Small intestine (tissue), 16 donors: ENCODE results near the gene MZB1. TPM values are rescaled to one million over a fixed set of nuclear protein-coding genes. Genes with fewer than 3 reads are reported as not detected.

ENCODE experiments used
- DNase-seq, 2 donors: peaks; one replicate each; pipeline versions ENCODE4 v3.0.0 to v3.0.0-alpha.2; 2013
- FAIRE-seq: peaks from 2 replicates; lab custom pipeline; 2012; peaks lifted over from hg19 to GRCh38; lab: Jason Lieb, UNC
- H3K27ac ChIP-seq, 3 donors: one replicate each; pipeline ENCODE4 v1.5.1; 2013; ENCODE audit warnings: low read length in 2 of 3, mild to moderate bottlenecking in 2 of 3, control low read depth in 1 of 3, inconsistent platforms in 1 of 3, low read depth in 1 of 3, moderate library complexity in 1 of 3
- H3K27me3 ChIP-seq, 3 donors: one replicate each; pipeline ENCODE4 v1.6.1; 2013; ENCODE audit warnings: low read length in 3 of 3, inconsistent platforms in 1 of 3; ENCODE audit not compliant: control insufficient read depth in 3 of 3, insufficient read depth in 3 of 3
- H3K36me3 ChIP-seq, 3 donors: one replicate each; pipeline ENCODE4 v1.6.1; 2013; ENCODE audit warnings: low read length in 3 of 3, inconsistent platforms in 1 of 3, low read depth in 1 of 3, mild to moderate bottlenecking in 1 of 3, moderate library complexity in 1 of 3; ENCODE audit not compliant: control insufficient read depth in 3 of 3, insufficient read depth in 2 of 3
- H3K4me1 ChIP-seq, 3 donors: one replicate each; pipeline ENCODE4 v1.6.1; 2013; ENCODE audit warnings: low read length in 2 of 3, inconsistent platforms in 1 of 3, low read depth in 1 of 3, mild to moderate bottlenecking in 1 of 3, moderate library complexity in 1 of 3; ENCODE audit not compliant: control insufficient read depth in 3 of 3, insufficient read depth in 2 of 3
- H3K4me3 ChIP-seq, 3 donors: one replicate each; pipeline ENCODE4 v1.5.1; 2013; ENCODE audit warnings: low read length in 3 of 3, control low read depth in 1 of 3, inconsistent platforms in 1 of 3, low read depth in 1 of 3, mild to moderate bottlenecking in 1 of 3, moderate library complexity in 1 of 3
- H3K9me3 ChIP-seq, 2 donors: one replicate each; pipeline ENCODE4 v1.6.1; 2013; ENCODE audit warnings: low read depth in 1 of 2, low read length in 1 of 2; ENCODE audit not compliant: control insufficient read depth in 2 of 2, insufficient read depth in 1 of 2
- WGBS, 3 donors: extraction: QIAGEN DNeasy Blood & Tissue Kit; methylation state at CpG; one replicate each; pipeline ENCODE4 v1.1.7; 2013; 5-methylcytosine and 5-hydroxymethylcytosine counted together
- long read RNA-seq, 10 donors: transcript quantifications; one replicate each; lab custom pipeline, GENCODE V29; 2026
- polyA plus RNA-seq, 4 donors: library from polyadenylated mRNA; stranded (reverse) in 3 of 4; unstranded in 1 of 4; fragments of 200-250 nt in 3 of 4; fragments of 120-200 nt in 1 of 4; gene quantifications; one replicate each; pipeline versions ENCODE4 v1.2.1 to v1.2.3, GENCODE V29; 2013
- donor health status: healthy with polysubstance abuse.
- donor health status: control.
- donor health status: control.
- donor health status: Bipolar disorder and iron deficiency.
- donor health status: healthy.

MZB1 gene
- polyA plus RNA-seq = 10 to 100 TPM in 2 of 4 donors, 1 to 10 TPM in 2; 1.7 to 58.9 (median 8.3) TPM
- long read RNA-seq, donor 1, partial matches to known transcripts = 0 of 3 reads
- long read RNA-seq, donor 1, other reads (novel, unspliced or antisense) = 0 of 3 reads
- long read RNA-seq, donor 2, partial matches to known transcripts = 0 of 1 reads
- long read RNA-seq, donor 2, other reads (novel, unspliced or antisense) = 0 of 1 reads
- long read RNA-seq, donor 3, partial matches to known transcripts = 0 of 1 reads
- long read RNA-seq, donor 3, other reads (novel, unspliced or antisense) = 0 of 1 reads
- long read RNA-seq, donor 4 = 0 reads
- long read RNA-seq, donor 5, partial matches to known transcripts = 0 of 1 reads
- long read RNA-seq, donor 5, other reads (novel, unspliced or antisense) = 0 of 1 reads
- long read RNA-seq, donor 6 = 0 reads
- long read RNA-seq, donor 7 = 0 reads
- long read RNA-seq, donor 8, partial matches to known transcripts = 0 of 1 reads
- long read RNA-seq, donor 8, other reads (novel, unspliced or antisense) = 0 of 1 reads
- long read RNA-seq, donor 9 = 0 reads
- long read RNA-seq, donor 10, partial matches to known transcripts = 0 of 1 reads
- long read RNA-seq, donor 10, other reads (novel, unspliced or antisense) = 0 of 1 reads

DNA sequence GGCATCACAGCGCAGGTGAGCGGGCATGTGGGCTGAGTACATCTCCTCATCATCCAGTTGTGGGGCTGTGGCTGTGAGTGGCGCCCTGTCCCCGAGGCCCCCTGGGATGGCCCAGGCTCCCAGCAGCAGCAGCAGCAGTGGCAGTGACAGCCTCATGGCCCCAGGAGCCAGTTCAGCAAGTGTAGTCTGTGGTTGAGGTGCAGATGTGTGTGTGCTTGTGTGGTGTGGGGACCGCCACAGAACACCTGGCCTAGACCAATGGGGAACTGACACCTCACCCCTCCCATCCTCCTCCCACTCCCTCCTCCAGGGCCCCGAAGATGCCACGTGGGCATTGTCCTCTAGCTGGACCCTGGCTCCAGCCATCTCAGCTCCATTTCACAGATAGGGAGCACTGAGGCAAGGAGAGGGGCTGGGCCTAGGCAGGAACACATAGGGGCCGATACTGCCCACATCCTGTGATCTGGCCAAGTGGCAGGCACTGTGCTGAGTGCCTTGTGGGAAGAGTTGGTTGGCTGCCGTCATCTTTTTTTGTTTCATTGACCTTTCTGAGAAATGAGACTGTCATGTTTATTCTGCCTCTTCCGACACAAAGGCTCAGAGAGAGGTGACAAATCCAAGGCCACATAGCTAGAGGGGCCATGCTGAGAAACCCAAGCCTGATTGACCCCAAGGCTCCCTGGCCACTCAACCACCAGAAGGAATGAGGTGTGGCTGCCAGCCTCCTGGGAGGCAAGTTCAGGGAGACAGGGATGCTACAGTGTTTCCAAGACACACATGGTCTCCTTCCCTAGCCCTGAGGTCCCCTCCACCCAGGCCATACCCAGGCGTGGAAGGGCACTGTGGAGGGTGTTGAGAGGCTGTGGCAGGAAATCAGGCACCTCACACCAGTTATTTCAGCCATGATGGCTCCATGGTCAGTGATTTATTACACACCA, at the start of gene MZB1:
Gene MZB1, minus strand, starts transcription at position 213 of the 938 bp plus-strand sequence. Its CDS starts 57 bp downstream, at position 156.
- Histone ChIP-seq H3K4me1 (peaks cover 3 to 48% (median 5%) of the 10 kb centered on the region in 3 donors), H3K36me3 (no peaks in the 10 kb centered on the region), H3K4me3 (peak within 1 kb of the TSS in 1 of 3 donors; percentile 0), H3K27me3 (peaks cover 0 to 31% (median 0%) of the 10 kb centered on the region in 3 donors), H3K9me3 (no peaks in the 10 kb centered on the region), H3K27ac (peak within 1 kb of the TSS in 2 of 3 donors; percentile 76 to 85)
- FAIRE-seq (no peak), DNase-seq (peak in 1 of 2 donors; percentile 54)
- WGBS, 3 donors = 64 to 80% (median 70%) methylated on average over 11 of the region's 11 CpGs

- Histone ChIP-seq H3K27me3 (peaks cover 0 to 8% (median 0%) of the 10 kb centered on the region in 3 donors), H3K4me1 (peaks cover 0 to 18% (median 3%) of the 10 kb centered on the region in 3 donors), H3K4me3 (peak within 1 kb of the TSS; percentile 75 to 90 (median 79)), H3K9me3 (no peaks in the 10 kb centered on the region), H3K27ac (peak within 1 kb of the TSS; percentile 95 to 99 (median 98)), H3K36me3 (peaks cover 0 to 2% (median 0%) of the 10 kb centered on the region in 3 donors)
- 3 to 6% (median 3%) methylated on average over 39 to 49 of the region's 49 CpGs for WGBS, 3 donors
- FAIRE-seq (no peak), DNase-seq (peak; percentile 91 to 94)
Measured at GRCh38 chr5:139439013-139439903, 49.5 kb upstream of the MZB1 start, which contains the start of gene DNAJC18. Gene DNAJC18 (minus strand): TSS chr5:139439525. CDS start chr5:139439445, 80 bp downstream.

- peaks cover 0 to 18% (median 3%) of the 10 kb centered on the region in 3 donors for H3K4me1 ChIP-seq
- WGBS, 3 donors = 15 to 30% (median 28%) methylated on average over 8 of the region's 8 CpGs
- FAIRE-seq = no peak
- H3K4me3 ChIP-seq = peak overlapping the region in 2 of 3 donors; percentile 75 to 90
- H3K36me3 ChIP-seq = peaks cover 0 to 3% (median 0%) of the 10 kb centered on the region in 3 donors
- H3K9me3 ChIP-seq = no peaks in the 10 kb centered on the region
- no peak for DNase-seq
- H3K27me3 ChIP-seq = peaks cover 0 to 8% (median 0%) of the 10 kb centered on the region in 3 donors
- peak overlapping the region in 2 of 3 donors; percentile 12 to 95 for H3K27ac ChIP-seq
Measured at GRCh38 chr5:139438707-139439012, 48.9 kb upstream of the MZB1 start.

- DNase-seq (no peak), FAIRE-seq (no peak)
- WGBS, 3 donors = 94 to 97% (median 94%) methylated on average over 3 of the region's 3 CpGs
- Histone ChIP-seq H3K9me3 (no peaks in the 10 kb centered on the region), H3K36me3 (peaks cover 0 to 3% (median 0%) of the 10 kb centered on the region in 3 donors), H3K27me3 (no peaks in the 10 kb centered on the region), H3K4me3 (no peak overlapping the region), H3K27ac (no peak overlapping the region), H3K4me1 (peaks cover 0 to 18% (median 3%) of the 10 kb centered on the region in 3 donors)
Measured at GRCh38 chr5:139435676-139436075, 46.0 kb upstream of the MZB1 start.

- FAIRE-seq (no peak), DNase-seq (no peak)
- Histone ChIP-seq H3K4me3 (no peak overlapping the region), H3K4me1 (no peaks in the 10 kb centered on the region), H3K27ac (no peak overlapping the region), H3K27me3 (no peaks in the 10 kb centered on the region), H3K36me3 (peaks cover 0 to 5% (median 1%) of the 10 kb centered on the region in 3 donors), H3K9me3 (no peaks in the 10 kb centered on the region)
- WGBS, 3 donors = 76 to 91% (median 80%) methylated on average over 1 of the region's 1 CpG
Measured at GRCh38 chr5:139431706-139432105, 42.0 kb upstream of the MZB1 start.

GRCh38 chr5:139430015-139430414, 40.3 kb upstream of the MZB1 start:
- Histone ChIP-seq H3K4me1 (no peaks in the 10 kb centered on the region), H3K27ac (no peak overlapping the region), H3K27me3 (no peaks in the 10 kb centered on the region), H3K4me3 (no peak overlapping the region), H3K36me3 (peaks cover 0 to 13% (median 3%) of the 10 kb centered on the region in 3 donors), H3K9me3 (no peaks in the 10 kb centered on the region)
- WGBS, 3 donors = 55 to 64% (median 56%) methylated on average over 2 of the region's 2 CpGs
- DNase-seq = no peak
- FAIRE-seq = no peak

- no peak for FAIRE-seq
Measured at GRCh38 chr5:139426203-139426885, 36.6 kb upstream of the MZB1 start.

More at GRCh38 chr5:139426203-139426885, 36.6 kb upstream of the MZB1 start:
- Histone ChIP-seq H3K4me3 (no peak overlapping the region), H3K27me3 (no peaks in the 10 kb centered on the region), H3K9me3 (no peaks in the 10 kb centered on the region), H3K4me1 (no peaks in the 10 kb centered on the region), H3K27ac (no peak overlapping the region), H3K36me3 (peaks cover 0 to 23% (median 3%) of the 10 kb centered on the region in 3 donors)
- WGBS, 3 donors = 78 to 82% (median 79%) methylated on average over 8 of the region's 8 CpGs
- no peak for DNase-seq
